Gastroesophageal sphincter (tissue), 4 donors: ENCODE data around the gene UBR7. TPM values are rescaled to one million over a fixed set of nuclear protein-coding genes. Genes with fewer than 3 reads are reported as not detected.

Experiments used
- ATAC-seq: fragments of 150-250 bp; one replicate; pipeline ENCODE4 v1.9.1; 2016; ENCODE audit warnings: mild to moderate bottlenecking, moderate library complexity
- H3K27ac ChIP-seq, 4 donors: fragments of 200-600 bp; sonication (generic) in 3 of 4; 1 replicate in 3 of 4; 2 replicates in 1 of 4; pipeline ENCODE4 v1.5.1; 2016 to 2019
- H3K27me3 ChIP-seq: fragments of 200-600 bp; sonication (generic); one replicate; pipeline ENCODE4 v1.5.1; 2019
- H3K36me3 ChIP-seq, 2 donors: fragments of 200-600 bp; sonication (generic); one replicate each; pipeline ENCODE4 v1.5.1; 2019; ENCODE audit warnings: control low read depth in 1 of 2
- H3K4me1 ChIP-seq, 3 donors: fragments of 200-600 bp; sonication (generic); 1 replicate in 2 of 3; 2 replicates in 1 of 3; pipeline ENCODE4 v1.5.1; 2016 to 2019; ENCODE audit warnings: control low read depth in 2 of 3
- H3K4me3 ChIP-seq, 2 donors: fragments of 200-600 bp; sonication (generic); one replicate each; pipeline ENCODE4 v1.5.1; 2019; ENCODE audit warnings: mild to moderate bottlenecking in 1 of 2, moderate library complexity in 1 of 2
- H3K9me3 ChIP-seq, 3 donors: fragments of 200-600 bp; sonication (generic); one replicate each; pipeline ENCODE4 v1.5.1; 2017 to 2019; ENCODE audit warnings: control low read depth in 2 of 3
- EP300 ChIP-seq: sonication (generic); formaldehyde crosslinking; IDR thresholded peaks from one replicate; pipeline ENCODE4 v1.6.1; 2017; ENCODE audit warnings: antibody characterized with exemption, mild to moderate bottlenecking
- POLR2A ChIP-seq, 2 donors: fragments of 450-650 bp; IDR thresholded peaks; one replicate each; pipeline ENCODE4 v1.6.1; 2017; ENCODE audit warnings: antibody characterized with exemption in 2 of 2, mild to moderate bottlenecking in 2 of 2, moderate library complexity in 1 of 2
- POLR2AphosphoS5 ChIP-seq: sonication (generic); formaldehyde crosslinking; IDR thresholded peaks from one replicate; pipeline ENCODE4 v1.6.1; 2017; ENCODE audit warnings: antibody characterized with exemption
- WGBS, 2 donors: methylation state at CpG; one replicate each; pipeline ENCODE4 v1.1.5; 2018; ENCODE audit warnings: low coverage in 1 of 2; 5-methylcytosine and 5-hydroxymethylcytosine counted together
- total RNA-seq, 4 donors: library from RNA; depleted of rRNA; stranded (reverse); fragments of >200 nt; gene quantifications; one replicate each; pipeline ENCODE4 v1.1.0, GENCODE V29; 2016
- TF ChIP-seq, protein P1 (sequence below), 4 experiments: fragments of 200-600 bp in 2 of 4; fragments of 450-650 bp in 2 of 4; sonication (generic) in 1 of 4; IDR thresholded peaks; one replicate each; pipeline ENCODE4 v1.5.1; 2017 to 2019; ENCODE audit warnings: antibody characterized with exemption in 4 of 4, mild to moderate bottlenecking in 2 of 4, moderate library complexity in 2 of 4

Gene UBR7
- total RNA-seq, 4 donors from 2014 or later: 22.6 to 37.4 (median 27.9) TPM

DNA sequence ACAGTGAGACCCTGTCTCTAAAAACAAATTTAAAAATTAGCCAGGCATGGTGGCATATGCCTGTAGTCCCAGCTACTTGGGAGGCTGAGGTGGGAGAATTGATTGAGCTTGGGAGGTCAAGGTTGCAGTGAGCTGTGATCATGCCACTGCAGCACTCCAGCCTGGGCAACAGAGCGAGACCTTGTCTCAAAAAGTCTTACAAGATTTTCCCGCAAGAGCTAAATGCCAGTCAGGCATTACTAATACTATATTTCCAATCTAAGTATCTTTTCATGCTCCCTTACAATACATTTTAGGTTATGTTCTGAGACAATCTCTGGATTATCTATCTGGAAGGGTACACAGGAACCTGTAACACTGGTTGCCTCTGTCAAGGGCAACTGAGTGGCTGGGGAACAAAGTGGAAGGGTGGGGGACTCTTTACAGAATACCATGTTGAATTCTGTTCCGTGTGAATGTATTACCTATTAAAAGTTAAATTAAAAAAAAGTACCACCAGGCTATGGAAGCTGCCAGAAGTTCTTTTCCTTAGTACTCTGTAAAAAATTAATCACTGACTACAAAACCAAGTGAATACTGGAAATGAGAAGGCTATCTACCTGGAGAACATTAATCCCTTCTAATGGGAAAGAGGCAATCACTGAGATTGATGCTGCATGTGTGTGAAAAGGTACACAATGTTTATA is 69.1 kb downstream of the UBR7 start:
- H3K27me3 ChIP-seq: no peaks in the 10 kb centered on the region
- H3K36me3 ChIP-seq: peaks cover 0 to 15% of the 10 kb centered on the region in 2 donors
- H3K4me3 ChIP-seq: no peak overlapping the region
- H3K27ac ChIP-seq: no peak overlapping the region
- no peak for ATAC-seq
- TF ChIP-seq POLR2AphosphoS5 (no peak), POLR2A (IDR thresholded peaks at IDR 0.05) (no peak), EP300 (no peak)
- TF ChIP-seq, protein P1, sequence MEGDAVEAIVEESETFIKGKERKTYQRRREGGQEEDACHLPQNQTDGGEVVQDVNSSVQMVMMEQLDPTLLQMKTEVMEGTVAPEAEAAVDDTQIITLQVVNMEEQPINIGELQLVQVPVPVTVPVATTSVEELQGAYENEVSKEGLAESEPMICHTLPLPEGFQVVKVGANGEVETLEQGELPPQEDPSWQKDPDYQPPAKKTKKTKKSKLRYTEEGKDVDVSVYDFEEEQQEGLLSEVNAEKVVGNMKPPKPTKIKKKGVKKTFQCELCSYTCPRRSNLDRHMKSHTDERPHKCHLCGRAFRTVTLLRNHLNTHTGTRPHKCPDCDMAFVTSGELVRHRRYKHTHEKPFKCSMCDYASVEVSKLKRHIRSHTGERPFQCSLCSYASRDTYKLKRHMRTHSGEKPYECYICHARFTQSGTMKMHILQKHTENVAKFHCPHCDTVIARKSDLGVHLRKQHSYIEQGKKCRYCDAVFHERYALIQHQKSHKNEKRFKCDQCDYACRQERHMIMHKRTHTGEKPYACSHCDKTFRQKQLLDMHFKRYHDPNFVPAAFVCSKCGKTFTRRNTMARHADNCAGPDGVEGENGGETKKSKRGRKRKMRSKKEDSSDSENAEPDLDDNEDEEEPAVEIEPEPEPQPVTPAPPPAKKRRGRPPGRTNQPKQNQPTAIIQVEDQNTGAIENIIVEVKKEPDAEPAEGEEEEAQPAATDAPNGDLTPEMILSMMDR (IDR thresholded peaks at IDR 0.05): no peak
- H3K4me1 ChIP-seq: no peaks in the 10 kb centered on the region
- WGBS, 2 donors: 90 to 94% methylated on average over 3 of the region's 3 CpGs
- H3K9me3 ChIP-seq: no peaks in the 10 kb centered on the region

Other genes starting within 250 kb of the UBR7 start
- 100 to 1,000 TPM in 3 of 4 donors, 10 to 100 TPM in 1; 68.8 to 201 (median 134) TPM for gene ITPK1, start 91.3 kb upstream of the UBR7 start, total RNA-seq
- gene MOAP1, start 22.4 kb upstream of the UBR7 start, total RNA-seq: 10 to 100 TPM; 70.1 to 80.6 (median 72.6) TPM
- gene LYSET, start 21.9 kb upstream of the UBR7 start, total RNA-seq: 10 to 100 TPM in 3 of 4 donors, 1 to 10 TPM in 1; 8.7 to 16.8 (median 12.9) TPM
- gene GON7, start 191 bp upstream of the UBR7 start, total RNA-seq: 10 to 100 TPM; 10.5 to 20.4 (median 14.7) TPM
- gene BTBD7, start 125.8 kb downstream of the UBR7 start, total RNA-seq: 10 to 100 TPM; 29.9 to 35.6 (median 33.0) TPM
- not detected for gene COX8C, start 139.9 kb downstream of the UBR7 start, total RNA-seq
- under 1 TPM in 3 of 4 donors, not detected in 1; 0.13 to 0.16 (median 0.15) TPM for gene UNC79, start 223.7 kb downstream of the UBR7 start, total RNA-seq